ENCODE results near the gene IFT20. TPM values are rescaled to one million over a fixed set of nuclear protein-coding genes. Genes with fewer than 3 reads are reported as not detected.

The IFT20 gene
- polyA plus RNA-seq, 1 donor (not counting 4 experiments of a cell fraction or from before 2014, with no cell fraction given): 28.7 TPM

GRCh38 chr17:28324781-28325180 is 10.5 kb downstream of the IFT20 start:
- dilution Hi-C loops (cut with MboI; ENCODE audit: extremely low pct_ligation_motif_present, low sequenced_read_pairs): no loop called here
- TF ChIP-seq EZH2 (IDR thresholded peaks at IDR 0.05; ENCODE audit: low read length) (no peak), CTCF (optimal IDR thresholded peaks at IDR 0.05 in 1 of 3, IDR thresholded peaks at IDR 0.05 in 1 of 3, conservative IDR thresholded peaks at IDR 0.05 in 1 of 3; ENCODE audit: extremely low read depth in 1 of 3, insufficient read depth in 2 of 3, low read length in 3 of 3) (no peak)
- H3K9ac ChIP-seq (ENCODE audit: control insufficient read depth, extremely low read depth, insufficient read depth, low read length): no peak overlapping the region
- H3K4me2 ChIP-seq (ENCODE audit: control insufficient read depth, extremely low read depth, insufficient read depth, low read depth, low read length): no peak overlapping the region
- no peaks in the 10 kb centered on the region for H3K9me3 ChIP-seq (ENCODE audit: control insufficient read depth, low read depth, low read length)
- H3K36me3 ChIP-seq (ENCODE audit: control insufficient read depth in 2 of 2, extremely low read depth in 1 of 2, insufficient read depth in 2 of 2, low read length in 2 of 2): peaks cover 6 to 14% of the 10 kb centered on the region in 2 experiments
- H3K27me3 ChIP-seq (ENCODE audit: control insufficient read depth, extremely low read depth, insufficient read depth, low read length): no peaks in the 10 kb centered on the region
- H3K27ac ChIP-seq (ENCODE audit: control insufficient read depth, insufficient read depth, low read length): no peak overlapping the region
- peaks cover 28% of the 10 kb centered on the region for H3K4me1 ChIP-seq (ENCODE audit: control insufficient read depth, extremely low read depth, insufficient read depth, low read length)
- peaks cover 2% of the 10 kb centered on the region for H3K9me1 ChIP-seq (ENCODE audit: control insufficient read depth, extremely low read depth, insufficient read depth, low read length)
- DNase-seq (ENCODE audit: low read depth, low spot score) (no peak), FAIRE-seq (no peak)
- peaks cover 39% of the 10 kb centered on the region for H3K79me2 ChIP-seq (ENCODE audit: control insufficient read depth, insufficient read depth, low read length)
- no peak overlapping the region for H3K4me3 ChIP-seq (ENCODE audit: control insufficient read depth in 2 of 3, extremely low read depth in 1 of 3, insufficient read depth in 2 of 3, low read depth in 1 of 3, low read length in 3 of 3)
- no peak overlapping the region for H2AFZ ChIP-seq (ENCODE audit: control insufficient read depth, low read length)
- no peaks in the 10 kb centered on the region for H4K20me1 ChIP-seq (ENCODE audit: control insufficient read depth, extremely low read depth, insufficient read depth, low read length)

GRCh38 chr17:28324267-28324745 is 11.0 kb downstream of the IFT20 start:
- H3K9ac ChIP-seq (ENCODE audit: control insufficient read depth, extremely low read depth, insufficient read depth, low read length): no peak overlapping the region
- peaks cover 44% of the 10 kb centered on the region for H3K79me2 ChIP-seq (ENCODE audit: control insufficient read depth, insufficient read depth, low read length)
- no peak overlapping the region for H3K27ac ChIP-seq (ENCODE audit: control insufficient read depth, insufficient read depth, low read length)
- TF ChIP-seq CTCF (optimal IDR thresholded peaks at IDR 0.05 in 1 of 3, IDR thresholded peaks at IDR 0.05 in 1 of 3, conservative IDR thresholded peaks at IDR 0.05 in 1 of 3; ENCODE audit: extremely low read depth in 1 of 3, insufficient read depth in 2 of 3, low read length in 3 of 3): no peak
- no peak for TF ChIP-seq EZH2 (IDR thresholded peaks at IDR 0.05; ENCODE audit: low read length)
- no peaks in the 10 kb centered on the region for H3K9me3 ChIP-seq (ENCODE audit: control insufficient read depth, low read depth, low read length)
- H3K4me3 ChIP-seq (ENCODE audit: control insufficient read depth in 2 of 3, extremely low read depth in 1 of 3, insufficient read depth in 2 of 3, low read depth in 1 of 3, low read length in 3 of 3): no peak overlapping the region
- dilution Hi-C loops (cut with MboI; ENCODE audit: extremely low pct_ligation_motif_present, low sequenced_read_pairs): no loop called here
- H3K4me1 ChIP-seq (ENCODE audit: control insufficient read depth, extremely low read depth, insufficient read depth, low read length): peaks cover 32% of the 10 kb centered on the region
- no peaks in the 10 kb centered on the region for H3K27me3 ChIP-seq (ENCODE audit: control insufficient read depth, extremely low read depth, insufficient read depth, low read length)
- FAIRE-seq (no peak), DNase-seq (ENCODE audit: low read depth, low spot score) (no peak)
- peaks cover 5 to 14% of the 10 kb centered on the region in 2 experiments for H3K36me3 ChIP-seq (ENCODE audit: control insufficient read depth in 2 of 2, extremely low read depth in 1 of 2, insufficient read depth in 2 of 2, low read length in 2 of 2)
- H3K4me2 ChIP-seq (ENCODE audit: control insufficient read depth, extremely low read depth, insufficient read depth, low read depth, low read length): no peak overlapping the region
- H4K20me1 ChIP-seq (ENCODE audit: control insufficient read depth, extremely low read depth, insufficient read depth, low read length): no peaks in the 10 kb centered on the region
- peaks cover 2% of the 10 kb centered on the region for H3K9me1 ChIP-seq (ENCODE audit: control insufficient read depth, extremely low read depth, insufficient read depth, low read length)
- no peak overlapping the region for H2AFZ ChIP-seq (ENCODE audit: control insufficient read depth, low read length)

All from keratinocyte (primary cell).